HG03108 (cell line): ENCODE results near the gene UQCRHL.
"Not testable (repeated sequence)": the region's sequence is repeated elsewhere in the genome, so short reads cannot be mapped to it uniquely, and the experiment has no call there.

ENCODE experiments used
- ATAC-seq: cut with Tn5 transposase; IDR thresholded peaks from one replicate; pipeline ENCODE4 v1.9.1; 2021; ENCODE audit warnings: moderate library complexity; ENCODE audit not compliant: unreplicated experiment

UQCRHL gene

GRCh38 chr1:15807549-15807948, at the start of gene UQCRHL:
TSS of gene UQCRHL (minus strand) at chr1:15807649. CDS start at chr1:15807649, 0 bp downstream.
- not testable (repeated sequence) for ATAC-seq

GRCh38 chr1:15856888-15857287, 49.4 kb upstream of the UQCRHL start:
- ATAC-seq = no peak

GRCh38 chr1:15852828-15853302, 45.4 kb upstream of the UQCRHL start:
- ATAC-seq = no peak

- no peak for ATAC-seq
Measured at GRCh38 chr1:15852036-15852827, 44.8 kb upstream of the UQCRHL start.

GRCh38 chr1:15851210-15852035, 44.0 kb upstream of the UQCRHL start:
- no peak for ATAC-seq

GRCh38 chr1:15850471-15851001, 43.1 kb upstream of the UQCRHL start:
- ATAC-seq = no peak

- ATAC-seq = no peak
Measured at GRCh38 chr1:15849775-15850324, 42.4 kb upstream of the UQCRHL start.

GRCh38 chr1:15848929-15849774, 41.7 kb upstream of the UQCRHL start:
- no peak for ATAC-seq

GRCh38 chr1:15848143-15848928, 40.9 kb upstream of the UQCRHL start:
- peak; percentile 3 for ATAC-seq

GRCh38 chr1:15847893-15848142, 40.4 kb upstream of the UQCRHL start:
- ATAC-seq = no peak

- ATAC-seq = peak; percentile 56
Measured at GRCh38 chr1:15847100-15847892, 39.8 kb upstream of the UQCRHL start, which contains the start of gene SPEN. TSS of gene SPEN (plus strand) at chr1:15847707. CDS start at chr1:15848068, 361 bp downstream.

- not testable (repeated sequence) for ATAC-seq
Measured at GRCh38 chr1:15846056-15846455, 38.6 kb upstream of the UQCRHL start.

- ATAC-seq = no peak
Measured at GRCh38 chr1:15843826-15844572, 36.5 kb upstream of the UQCRHL start.

- ATAC-seq = no peak
Measured at GRCh38 chr1:15838721-15839120, 31.3 kb upstream of the UQCRHL start.

GRCh38 chr1:15837931-15838330, 30.5 kb upstream of the UQCRHL start:
- no peak for ATAC-seq

GRCh38 chr1:15836772-15837669, 29.6 kb upstream of the UQCRHL start:
- ATAC-seq = no peak

GRCh38 chr1:15836511-15836771, 29.0 kb upstream of the UQCRHL start:
- not testable (repeated sequence) for ATAC-seq
